H9 (cell line): ENCODE data around the gene SMIM41. TPM values are rescaled to one million over a fixed set of nuclear protein-coding genes. Genes with fewer than 3 reads are reported as not detected.
"Not testable (repeated sequence)": the region's sequence is repeated elsewhere in the genome, so short reads cannot be mapped to it uniquely, and the experiment has no call there.

Experiments
- DNase-seq: peaks from one replicate; pipeline ENCODE4 v3.0.0-alpha.2; 2017
- H2AFZ ChIP-seq: one replicate; pipeline ENCODE4 v1.6.1; 2013; ENCODE audit warnings: mild to moderate bottlenecking, low read length, control low read depth, moderate library complexity
- H2AK5ac ChIP-seq: 2 replicates; pipeline ENCODE4 v1.6.1; 2013; ENCODE audit warnings: low read length, control low read depth, mixed read lengths; ENCODE audit not compliant: insufficient read length
- H2BK120ac ChIP-seq: one replicate; pipeline ENCODE4 v1.6.1; 2013; ENCODE audit warnings: low read depth, mild to moderate bottlenecking, low read length, control low read depth, inconsistent platforms; ENCODE audit not compliant: poor library complexity, severe bottlenecking
- H2BK12ac ChIP-seq: 2 replicates; pipeline ENCODE4 v1.6.1; 2013; ENCODE audit warnings: low read length, control low read depth, mixed read lengths, low read depth; ENCODE audit not compliant: insufficient read length
- H2BK15ac ChIP-seq: 2 replicates; pipeline ENCODE4 v1.6.1; 2013; ENCODE audit warnings: low read depth, low read length, control low read depth
- H2BK20ac ChIP-seq: one replicate; pipeline ENCODE4 v1.6.1; 2013; ENCODE audit warnings: low read depth, mild to moderate bottlenecking, low read length, control low read depth, inconsistent platforms; ENCODE audit not compliant: poor library complexity, severe bottlenecking
- H2BK5ac ChIP-seq: 2 replicates; pipeline ENCODE4 v1.6.1; 2013; ENCODE audit warnings: low read length, control low read depth, mixed read lengths; ENCODE audit not compliant: insufficient read length
- H3K14ac ChIP-seq: 2 replicates; pipeline ENCODE4 v1.6.1; 2013; ENCODE audit warnings: low read length, control low read depth; ENCODE audit not compliant: insufficient read depth
- H3K18ac ChIP-seq: 2 replicates; pipeline ENCODE4 v1.6.1; 2013; ENCODE audit warnings: low read depth, mild to moderate bottlenecking, mixed read lengths, low read length, control low read depth; ENCODE audit not compliant: insufficient read length
- H3K23ac ChIP-seq: 2 replicates; pipeline ENCODE4 v1.6.1; 2013; ENCODE audit warnings: low read length, control low read depth, mixed read lengths, low read depth; ENCODE audit not compliant: insufficient read length
- H3K23me2 ChIP-seq: 2 replicates; pipeline ENCODE4 v1.6.1; 2013; ENCODE audit warnings: low read depth, mild to moderate bottlenecking, mixed read lengths, low read length, control low read depth; ENCODE audit not compliant: insufficient read length, poor library complexity, severe bottlenecking
- H3K27ac ChIP-seq: 2 replicates; pipeline ENCODE4 v1.5.1; 2013; ENCODE audit warnings: low read length, control low read depth, mixed read lengths, low read depth; ENCODE audit not compliant: insufficient read length
- H3K27me3 ChIP-seq: 2 replicates; pipeline ENCODE4 v1.6.1; 2013; ENCODE audit warnings: low read length, control low read depth, inconsistent platforms; ENCODE audit not compliant: insufficient read depth
- H3K4ac ChIP-seq: 2 replicates; pipeline ENCODE4 v1.6.1; 2013; ENCODE audit warnings: low read depth, mild to moderate bottlenecking, control low read depth, inconsistent platforms, low read length, moderate library complexity
- H3K4me1 ChIP-seq: 2 replicates; pipeline ENCODE4 v1.6.1; 2013; ENCODE audit warnings: low read length, control low read depth, inconsistent platforms; ENCODE audit not compliant: insufficient read depth
- H3K4me2 ChIP-seq: 2 replicates; pipeline ENCODE4 v1.6.1; 2013; ENCODE audit warnings: low read length, control low read depth, mixed read lengths; ENCODE audit not compliant: insufficient read length, insufficient read depth
- H3K56ac ChIP-seq: 2 replicates; pipeline ENCODE4 v1.6.1; 2013; ENCODE audit warnings: low read depth, mild to moderate bottlenecking, mixed read lengths, low read length, control low read depth; ENCODE audit not compliant: insufficient read length
- H3K79me1 ChIP-seq: 2 replicates; pipeline ENCODE4 v1.6.1; 2013; ENCODE audit warnings: low read depth, mild to moderate bottlenecking, moderate library complexity, low read length, control low read depth, inconsistent platforms; ENCODE audit not compliant: insufficient read depth, poor library complexity, severe bottlenecking
- H3K79me2 ChIP-seq: 2 replicates; pipeline ENCODE4 v1.6.1; 2013; ENCODE audit warnings: low read length, control low read depth, inconsistent platforms; ENCODE audit not compliant: insufficient read depth
- H3K9ac ChIP-seq: 2 replicates; pipeline ENCODE4 v1.6.1; 2013; ENCODE audit warnings: low read length, control low read depth, mixed read lengths; ENCODE audit not compliant: insufficient read length; ENCODE audit errors: extremely low read depth
- H3K9me3 ChIP-seq: one replicate; pipeline ENCODE4 v1.6.1; 2013; ENCODE audit warnings: low read depth, low read length, inconsistent platforms; ENCODE audit not compliant: control insufficient read depth
- H3T11ph ChIP-seq: one replicate; pipeline ENCODE4 v1.6.1; 2013; ENCODE audit warnings: mild to moderate bottlenecking, low read length, control low read depth, inconsistent platforms
- H4K20me1 ChIP-seq: one replicate; pipeline ENCODE4 v1.6.1; 2013; ENCODE audit not compliant: control insufficient read depth, insufficient read length, insufficient read depth
- H4K5ac ChIP-seq: 2 replicates; pipeline ENCODE4 v1.6.1; 2013; ENCODE audit warnings: low read depth, mild to moderate bottlenecking, mixed read lengths, low read length, control low read depth; ENCODE audit not compliant: insufficient read length
- H4K8ac ChIP-seq: replicated peaks from 2 replicates; pipeline ENCODE4 v1.6.1; 2013; ENCODE audit warnings: low read length, control low read depth, mixed read lengths, low read depth; ENCODE audit not compliant: insufficient read length
- H4K91ac ChIP-seq: 2 replicates; pipeline ENCODE4 v1.6.1; 2013; ENCODE audit warnings: low read depth, mild to moderate bottlenecking, moderate library complexity, mixed read lengths, low read length, control low read depth; ENCODE audit not compliant: insufficient read length
- H3K27ac Mint-ChIP-seq, 3 experiments: 2 replicates in 2 of 3; 3 replicates in 1 of 3; pipeline ENCODE4 v1.8.0; 2020 to 2021; ENCODE audit warnings: mixed read lengths in 3 of 3, mild to moderate bottlenecking in 1 of 3, moderate library complexity in 1 of 3
- H3K27me3 Mint-ChIP-seq: 2 replicates; pipeline ENCODE4 v1.8.0; 2021; ENCODE audit warnings: low read depth, mild to moderate bottlenecking, moderate library complexity, mixed read lengths
- H3K36me3 Mint-ChIP-seq, 3 experiments: 2 replicates in 2 of 3; 3 replicates in 1 of 3; pipeline ENCODE4 v1.8.0; 2020 to 2021; ENCODE audit warnings: low read depth in 3 of 3, mixed read lengths in 3 of 3; ENCODE audit not compliant: insufficient read depth in 1 of 3
- H3K4me1 Mint-ChIP-seq, 2 experiments: 2 replicates each; pipeline ENCODE4 v1.8.0; 2020; ENCODE audit warnings: mixed read lengths in 2 of 2
- H3K4me3 Mint-ChIP-seq, 2 experiments: 2 replicates in 1 of 2; 3 replicates in 1 of 2; pipeline ENCODE4 v1.8.0; 2020 to 2021; ENCODE audit warnings: mild to moderate bottlenecking in 2 of 2, mixed read lengths in 2 of 2, moderate library complexity in 1 of 2
- H3K9me3 Mint-ChIP-seq, 2 experiments: 2 replicates in 1 of 2; 3 replicates in 1 of 2; pipeline ENCODE4 v1.8.0; 2020; ENCODE audit warnings: mild to moderate bottlenecking in 2 of 2, mixed read lengths in 2 of 2, moderate library complexity in 1 of 2
- CTCF ChIP-seq: fragments of 200-600 bp; sonication (generic); conservative IDR thresholded peaks from 3 replicates; pipeline ENCODE4 v1.8.0; 2021; ENCODE audit warnings: antibody characterized with exemption, mild to moderate bottlenecking
- WGBS: extraction: QIAGEN DNeasy Blood & Tissue Kit; methylation state at CpG from one replicate; pipeline ENCODE4 v1.1.7; 2013; ENCODE audit warnings: missing lambda C conversion rate, low lambda C conversion rate, mixed read lengths; ENCODE audit not compliant: insufficient read length; ENCODE audit errors: extremely low coverage; 5-methylcytosine and 5-hydroxymethylcytosine counted together
- total RNA-seq: library from RNA; stranded (reverse); gene quantifications from 2 replicates; pipeline ENCODE4 v1.2.1, GENCODE V29; 2021

The SMIM41 gene
- total RNA-seq, 1 experiment from 2014 or later: not detected

- no peaks in the 10 kb centered on the region for H3K9me3 ChIP-seq
- H3K9me3 Mint-ChIP-seq: no peaks in the 10 kb centered on the region
- H3K4me1 Mint-ChIP-seq: peaks cover under 1 to 2% of the 10 kb centered on the region in 2 experiments; a peak in 2 of 4 replicates
Observed at GRCh38 chr12:52097045-52097666, 17.7 kb downstream of the SMIM41 start.

GRCh38 chr12:52104431-52105089, 25.1 kb downstream of the SMIM41 start:
- not testable (repeated sequence) for H3K9me3 ChIP-seq, H3K4me2 ChIP-seq, H3K4me1 Mint-ChIP-seq, H2BK120ac ChIP-seq, H2BK20ac ChIP-seq, H4K8ac ChIP-seq, H3K4ac ChIP-seq, H3K56ac ChIP-seq, H3K27me3 ChIP-seq, H3K27ac Mint-ChIP-seq, DNase-seq, H3K27ac ChIP-seq, H3K79me1 ChIP-seq, H3T11ph ChIP-seq, H3K4me3 Mint-ChIP-seq, H2AK5ac ChIP-seq, H3K23ac ChIP-seq, H2BK15ac ChIP-seq, H3K9ac ChIP-seq, H4K91ac ChIP-seq, H3K18ac ChIP-seq, H2AFZ ChIP-seq, H3K4me1 ChIP-seq, H4K5ac ChIP-seq, H3K9me3 Mint-ChIP-seq, H2BK5ac ChIP-seq, H3K36me3 Mint-ChIP-seq, H2BK12ac ChIP-seq, H4K20me1 ChIP-seq, H3K14ac ChIP-seq, H3K79me2 ChIP-seq, H3K23me2 ChIP-seq
- peaks cover 58% of the 10 kb centered on the region for H3K27me3 Mint-ChIP-seq
- WGBS: no CpG with 5 or more reads among the region's 10 CpGs

More at GRCh38 chr12:52097045-52097666, 17.7 kb downstream of the SMIM41 start:
- Histone ChIP-seq H3K9ac (no peak overlapping the region), H4K20me1 (no peaks in the 10 kb centered on the region), H3K4me2 (no peak overlapping the region), H2BK20ac (no peak overlapping the region), H2AFZ (no peak overlapping the region), H4K91ac (no peak overlapping the region), H2BK12ac (no peak overlapping the region), H3K27me3 (no peaks in the 10 kb centered on the region), H4K8ac (no peak overlapping the region), H2BK120ac (no peak overlapping the region), H3K18ac (no peak overlapping the region), H2AK5ac (no peak overlapping the region), H3K23ac (no peak overlapping the region), H2BK5ac (no peak overlapping the region), H3T11ph (no peak overlapping the region), H4K5ac (no peak overlapping the region), H3K4ac (no peak overlapping the region), H3K27ac (no peak overlapping the region), H3K79me1 (no peaks in the 10 kb centered on the region), H3K4me1 (no peaks in the 10 kb centered on the region), H3K23me2 (no peaks in the 10 kb centered on the region), H2BK15ac (no peak overlapping the region), H3K79me2 (no peaks in the 10 kb centered on the region), H3K14ac (no peak overlapping the region), H3K56ac (no peak overlapping the region)
- TF ChIP-seq CTCF: no peak
- no peak for DNase-seq
- H3K36me3 Mint-ChIP-seq: no peaks in the 10 kb centered on the region
- peaks cover 36% of the 10 kb centered on the region for H3K27me3 Mint-ChIP-seq
- H3K27ac Mint-ChIP-seq: no peak overlapping the region
- no CpG with 5 or more reads among the region's 21 CpGs for WGBS
- H3K4me3 Mint-ChIP-seq: no peak overlapping the region
